ENCODE results near the gene FAM237B.
A peak's percentile ranks its signal among the peaks of the same experiment; 100 is the strongest.

Gene FAM237B

DNA sequence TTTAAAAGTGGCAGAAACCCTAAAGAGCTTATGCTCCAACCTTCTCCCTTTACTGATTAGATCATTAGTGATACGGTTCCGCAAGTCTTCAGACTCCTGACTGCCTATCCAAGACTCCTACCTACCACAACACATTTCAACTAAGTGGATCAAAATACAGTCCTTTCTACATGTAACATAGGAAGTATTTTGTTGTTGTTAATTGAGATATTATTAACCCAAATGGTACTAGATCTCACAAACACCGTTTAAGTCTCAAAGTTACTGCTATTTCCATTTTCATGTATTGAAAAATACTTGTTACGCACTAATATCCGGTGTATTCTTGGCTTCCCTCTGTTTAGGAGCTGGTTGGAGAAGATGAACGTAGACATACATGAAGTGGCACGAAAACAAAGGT, 1.1 kb downstream of the FAM237B start:
- TF ChIP-seq, protein P1, sequence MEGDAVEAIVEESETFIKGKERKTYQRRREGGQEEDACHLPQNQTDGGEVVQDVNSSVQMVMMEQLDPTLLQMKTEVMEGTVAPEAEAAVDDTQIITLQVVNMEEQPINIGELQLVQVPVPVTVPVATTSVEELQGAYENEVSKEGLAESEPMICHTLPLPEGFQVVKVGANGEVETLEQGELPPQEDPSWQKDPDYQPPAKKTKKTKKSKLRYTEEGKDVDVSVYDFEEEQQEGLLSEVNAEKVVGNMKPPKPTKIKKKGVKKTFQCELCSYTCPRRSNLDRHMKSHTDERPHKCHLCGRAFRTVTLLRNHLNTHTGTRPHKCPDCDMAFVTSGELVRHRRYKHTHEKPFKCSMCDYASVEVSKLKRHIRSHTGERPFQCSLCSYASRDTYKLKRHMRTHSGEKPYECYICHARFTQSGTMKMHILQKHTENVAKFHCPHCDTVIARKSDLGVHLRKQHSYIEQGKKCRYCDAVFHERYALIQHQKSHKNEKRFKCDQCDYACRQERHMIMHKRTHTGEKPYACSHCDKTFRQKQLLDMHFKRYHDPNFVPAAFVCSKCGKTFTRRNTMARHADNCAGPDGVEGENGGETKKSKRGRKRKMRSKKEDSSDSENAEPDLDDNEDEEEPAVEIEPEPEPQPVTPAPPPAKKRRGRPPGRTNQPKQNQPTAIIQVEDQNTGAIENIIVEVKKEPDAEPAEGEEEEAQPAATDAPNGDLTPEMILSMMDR (IDR thresholded peaks at IDR 0.05; ENCODE audit: low read depth, low read length, missing control alignments): no peak

DNA sequence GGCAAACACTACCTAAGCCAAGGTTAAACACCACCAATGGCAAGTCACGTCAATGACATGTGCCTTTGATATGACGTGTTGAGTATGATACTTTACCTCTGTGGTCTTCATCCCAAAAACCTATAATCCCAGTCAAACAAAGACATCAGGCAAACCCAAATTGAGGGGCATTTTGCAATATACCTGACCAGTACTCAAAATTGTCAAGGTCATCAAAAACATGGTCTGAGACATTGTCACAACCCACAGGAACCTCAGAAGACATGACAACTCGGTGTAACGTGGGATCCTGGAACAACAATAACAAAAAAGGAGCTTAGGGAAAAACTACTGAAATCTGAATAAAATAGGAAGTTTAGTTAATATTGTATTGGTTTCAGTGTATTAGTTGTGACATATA, 7.2 kb downstream of the FAM237B start:
- no peak for DNase-seq (ENCODE audit: low read depth)
- H3K4me3 ChIP-seq (ENCODE audit: low read depth, low read length): no peak overlapping the region
- TF ChIP-seq, protein P1 (IDR thresholded peaks at IDR 0.05; ENCODE audit: low read depth, low read length, missing control alignments): no peak

More for the DNA sequence above, 1.1 kb downstream of the FAM237B start:
- no peak for DNase-seq (ENCODE audit: low read depth)
- H3K4me3 ChIP-seq (ENCODE audit: low read depth, low read length): no peak overlapping the region

DNA sequence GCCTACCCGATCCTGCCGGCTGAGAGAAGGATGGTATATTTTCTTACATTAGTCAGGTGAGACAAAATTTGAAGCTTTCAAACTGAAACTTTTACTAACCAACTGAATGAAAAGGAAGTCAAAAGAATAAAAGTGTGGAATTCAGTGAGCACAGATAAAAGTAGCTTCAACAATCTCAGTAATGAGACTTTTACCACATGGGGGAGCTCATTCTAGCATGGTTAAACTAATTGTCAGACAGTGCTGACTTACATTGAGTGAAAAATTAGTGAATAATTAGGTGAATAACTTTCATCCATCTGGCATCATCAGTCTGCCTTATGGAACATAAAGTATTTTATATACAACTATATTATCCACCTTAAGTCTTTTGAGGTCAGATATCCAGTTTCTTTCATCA, 8.4 kb downstream of the FAM237B start:
- TF ChIP-seq, protein P1 (IDR thresholded peaks at IDR 0.05; ENCODE audit: low read depth, low read length, missing control alignments): peak; percentile 38
- no peak overlapping the region for H3K4me3 ChIP-seq (ENCODE audit: low read depth, low read length)
- DNase-seq (ENCODE audit: low read depth): no peak

DNA sequence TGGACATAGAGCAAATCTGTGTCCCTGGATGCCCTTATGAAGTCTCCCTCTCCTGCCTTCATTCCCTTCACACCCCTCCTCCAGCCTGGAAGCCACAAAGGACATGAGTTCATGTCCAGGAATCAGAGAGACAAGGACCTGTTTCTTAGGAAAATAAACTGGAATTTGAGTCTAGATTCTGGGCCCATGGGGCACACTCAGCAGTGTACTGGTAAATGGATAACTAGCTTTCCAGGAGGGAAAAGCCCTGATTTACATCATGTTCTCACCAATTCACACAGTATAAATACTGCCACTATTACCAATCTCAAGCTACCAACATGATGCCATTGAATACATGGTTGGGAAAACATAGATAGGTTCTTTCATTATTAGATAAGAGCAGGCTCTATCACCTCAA, 9.9 kb downstream of the FAM237B start:
- DNase-seq (ENCODE audit: low read depth): no peak
- TF ChIP-seq, protein P1 (IDR thresholded peaks at IDR 0.05; ENCODE audit: low read depth, low read length, missing control alignments): no peak
- no peak overlapping the region for H3K4me3 ChIP-seq (ENCODE audit: low read depth, low read length)

DNA sequence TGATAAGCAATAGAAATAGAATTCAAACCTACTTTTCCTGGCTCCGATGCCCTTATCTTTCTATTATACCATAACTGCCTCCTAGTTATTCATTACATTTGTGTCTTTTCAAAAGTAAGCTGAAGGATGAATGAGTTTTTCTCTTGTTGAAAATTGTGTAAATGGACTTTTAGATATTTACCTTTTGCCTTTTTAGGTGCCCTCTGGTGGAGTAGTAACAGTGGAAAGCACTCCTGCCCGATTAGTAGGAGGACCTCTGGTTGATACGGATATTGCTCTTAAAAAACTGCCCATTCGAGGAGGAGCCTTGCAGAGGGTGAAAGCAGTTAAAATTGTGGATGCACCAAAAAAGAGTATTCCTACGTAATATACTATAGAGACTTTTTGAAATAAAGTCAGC, 11.2 kb downstream of the FAM237B start:
- TF ChIP-seq, protein P1 (IDR thresholded peaks at IDR 0.05; ENCODE audit: low read depth, low read length, missing control alignments): no peak
- no peak for DNase-seq (ENCODE audit: low read depth)
- H3K4me3 ChIP-seq (ENCODE audit: low read depth, low read length): no peak overlapping the region

DNA sequence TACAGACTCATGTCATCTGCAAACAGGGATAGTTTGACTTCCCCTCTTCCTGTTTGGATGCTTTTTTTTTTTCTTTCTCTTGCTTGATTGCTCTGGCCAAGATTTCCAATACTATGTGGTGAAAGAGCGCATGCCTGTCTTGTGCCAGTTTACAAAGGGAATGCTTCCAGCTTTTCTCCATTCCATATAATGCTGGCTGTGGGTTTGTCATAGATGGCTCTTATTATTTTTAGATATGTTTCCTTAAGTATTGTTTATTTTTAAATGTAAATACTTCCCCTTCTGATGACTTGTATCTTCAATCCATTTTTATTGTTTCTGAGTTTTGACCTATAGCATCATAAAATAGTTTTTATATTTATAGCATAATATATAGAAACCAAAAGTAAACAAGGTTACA, 17.9 kb downstream of the FAM237B start:
- no peak for DNase-seq (ENCODE audit: low read depth)
- H3K4me3 ChIP-seq (ENCODE audit: low read depth, low read length): no peak overlapping the region
- TF ChIP-seq, protein P1 (IDR thresholded peaks at IDR 0.05; ENCODE audit: low read depth, low read length, missing control alignments): no peak

DNA sequence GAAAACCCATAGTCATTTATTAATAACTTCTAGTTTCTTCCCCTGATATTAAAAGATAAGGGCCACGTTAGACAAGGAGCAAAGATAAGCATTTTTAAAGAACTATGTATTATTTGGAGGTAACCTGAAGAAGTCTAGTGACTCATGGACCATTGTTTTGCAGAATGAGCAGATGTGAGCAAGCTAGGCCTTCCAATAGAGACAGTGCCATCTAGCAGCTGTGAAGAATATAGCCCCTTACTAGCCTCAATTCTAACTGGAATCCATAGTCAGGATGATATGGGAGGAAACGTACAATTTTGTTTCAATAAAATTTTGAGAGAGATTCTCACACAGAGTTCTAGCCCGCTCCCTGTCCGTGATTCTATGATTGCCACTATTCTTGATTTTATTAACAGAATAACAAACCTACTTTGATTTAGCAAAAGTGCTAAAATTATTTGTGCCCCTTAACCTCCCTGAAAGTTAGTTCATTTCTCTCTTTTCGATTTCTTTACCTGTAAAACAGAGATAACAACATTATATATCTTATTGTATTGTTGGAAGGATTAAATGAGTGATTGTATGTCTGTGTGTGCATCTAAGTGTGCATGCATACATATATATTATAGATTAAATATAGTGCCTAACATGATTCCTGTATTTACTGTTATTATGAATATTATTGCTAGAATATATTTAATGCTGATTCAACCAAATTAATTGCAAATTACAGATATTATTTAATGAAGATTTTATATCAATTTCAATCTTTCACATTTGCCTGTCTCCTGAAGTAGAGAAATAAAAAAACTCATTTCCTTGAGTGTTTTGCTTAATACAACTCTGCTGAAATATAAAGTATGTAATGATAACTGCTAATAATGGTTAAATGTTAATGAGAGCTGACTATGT, 22.7 kb downstream of the FAM237B start:
- DNase-seq (ENCODE audit: low read depth): no peak
- H3K4me3 ChIP-seq (ENCODE audit: low read depth, low read length): no peak overlapping the region
- TF ChIP-seq, protein P1 (IDR thresholded peaks at IDR 0.05; ENCODE audit: low read depth, low read length, missing control alignments): peak; percentile 62

Data from GM12864 (cell line).